ENCODE results near the gene FARS2. TPM values are rescaled to one million over a fixed set of nuclear protein-coding genes. Genes with fewer than 3 reads are reported as not detected.

FARS2 gene
- total RNA-seq (2022; extraction: Qiagen RNA extraction), result 9.2 to 11.9 TPM (median 11.0 TPM) in 5 replicates

DNA sequence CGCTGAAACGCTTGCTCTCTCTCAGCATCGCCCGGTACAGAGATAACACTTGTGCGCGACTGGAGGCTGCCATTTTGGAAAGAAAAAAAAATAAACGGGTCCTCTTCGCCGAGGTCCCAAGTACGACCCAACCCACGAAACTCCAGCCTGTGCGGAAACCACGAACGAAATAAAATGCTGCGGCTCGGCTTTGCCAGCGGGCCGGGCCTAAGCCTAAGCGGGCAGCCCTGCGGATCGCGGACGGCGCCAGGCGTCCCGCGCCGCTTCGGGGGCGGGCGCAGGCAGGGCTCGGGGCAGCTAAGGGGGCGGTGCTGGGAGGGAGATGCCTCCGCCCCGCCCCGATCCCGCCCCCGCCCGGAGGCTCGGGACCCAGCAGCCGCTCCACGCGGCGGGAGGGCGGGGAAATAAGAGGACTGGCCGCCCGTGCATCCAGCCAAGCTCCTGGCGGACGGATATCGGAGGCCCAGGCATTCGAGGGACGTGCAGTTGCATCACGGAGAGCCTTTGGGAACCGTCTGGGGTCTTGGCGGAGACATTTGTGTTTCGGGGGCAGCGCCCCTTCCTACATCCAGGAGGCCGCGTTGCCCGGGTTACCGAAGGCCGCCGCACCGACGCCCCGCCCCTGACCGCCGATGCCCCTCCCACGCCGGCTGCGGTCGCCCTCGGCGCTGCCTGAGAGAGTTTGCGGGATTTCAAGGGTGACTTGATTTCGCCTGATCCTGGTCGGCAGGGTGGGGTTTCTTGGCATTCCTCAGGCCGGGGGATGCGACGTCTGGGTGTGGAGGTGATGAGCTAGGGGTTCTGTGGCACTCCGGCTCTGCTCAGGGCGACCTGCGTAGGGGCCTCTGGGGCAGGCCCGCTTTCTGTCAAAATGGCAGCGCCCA, at the start of gene FARS2, which contains the start of gene LYRM4:
Gene FARS2, plus strand, starts transcription at position 853 of the 884 bp plus-strand sequence.
Gene LYRM4, minus strand, starts transcription at position 290 of the 884 bp plus-strand sequence. Its CDS starts 217 bp downstream, at position 73.

Other genes starting within 250 kb of the FARS2 start
- 1.5 to 2.4 TPM (median 2.0 TPM) in 5 replicates for gene PPP1R3G, start 176.2 kb upstream of the FARS2 start, total RNA-seq (2022; extraction: Qiagen RNA extraction)
- 29.7 to 35.4 TPM (median 35.2 TPM) in 5 replicates for gene LYRM4, start 563 bp upstream of the FARS2 start, total RNA-seq (2022; extraction: Qiagen RNA extraction)

Measured in A549 treated with Mapracorat at 1 μM for 4 hours (cell line).